NB4 (cell line): Measurements from ENCODE around the gene CDKAL1.

Experiments used
- CTCF ChIP-seq: IDR thresholded peaks from one replicate; pipeline ENCODE4 v1.5.1; 2012; ENCODE audit warnings: low read depth, low read length
- MYC ChIP-seq: IDR thresholded peaks from 2 replicates; pipeline ENCODE4 v1.6.1; 2011; ENCODE audit warnings: low read depth, low read length
- POLR2A ChIP-seq: IDR thresholded peaks from 2 replicates; pipeline ENCODE4 v1.6.1; 2011; ENCODE audit warnings: mild to moderate bottlenecking; ENCODE audit not compliant: insufficient read length; ENCODE audit errors: extremely low read depth
- TF ChIP-seq, protein P1 (sequence below): IDR thresholded peaks from 2 replicates; pipeline ENCODE4 v1.6.1; 2011; ENCODE audit warnings: low read depth, low read length

GRCh38 chr6:21208081-21208795, 674.0 kb downstream of the CDKAL1 start:
- no peak for TF ChIP-seq POLR2A
- TF ChIP-seq CTCF: no peak
- TF ChIP-seq MYC: no peak
- TF ChIP-seq, protein P1, sequence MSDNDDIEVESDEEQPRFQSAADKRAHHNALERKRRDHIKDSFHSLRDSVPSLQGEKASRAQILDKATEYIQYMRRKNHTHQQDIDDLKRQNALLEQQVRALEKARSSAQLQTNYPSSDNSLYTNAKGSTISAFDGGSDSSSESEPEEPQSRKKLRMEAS: no peak
